ES-I3 (cell line): ENCODE data around the gene CRB3.

Experiments used
- H3K36me3 ChIP-seq: 2 replicates; pipeline ENCODE4 v1.6.1; 2013; ENCODE audit warnings: mild to moderate bottlenecking, low read length, control low read depth, moderate library complexity; ENCODE audit not compliant: insufficient read depth
- H3K4me1 ChIP-seq: 2 replicates; pipeline ENCODE4 v1.6.1; 2013; ENCODE audit warnings: mild to moderate bottlenecking, control low read depth, low read length; ENCODE audit not compliant: insufficient read depth
- H3K9ac ChIP-seq: 2 replicates; pipeline ENCODE4 v1.6.1; 2013; ENCODE audit warnings: low read depth, mild to moderate bottlenecking, low read length, moderate library complexity
- H3K9me3 ChIP-seq: 2 replicates; pipeline ENCODE4 v1.6.1; 2013; ENCODE audit warnings: mild to moderate bottlenecking, low read length, moderate library complexity; ENCODE audit not compliant: control insufficient read depth, insufficient read depth

CRB3 gene

DNA sequence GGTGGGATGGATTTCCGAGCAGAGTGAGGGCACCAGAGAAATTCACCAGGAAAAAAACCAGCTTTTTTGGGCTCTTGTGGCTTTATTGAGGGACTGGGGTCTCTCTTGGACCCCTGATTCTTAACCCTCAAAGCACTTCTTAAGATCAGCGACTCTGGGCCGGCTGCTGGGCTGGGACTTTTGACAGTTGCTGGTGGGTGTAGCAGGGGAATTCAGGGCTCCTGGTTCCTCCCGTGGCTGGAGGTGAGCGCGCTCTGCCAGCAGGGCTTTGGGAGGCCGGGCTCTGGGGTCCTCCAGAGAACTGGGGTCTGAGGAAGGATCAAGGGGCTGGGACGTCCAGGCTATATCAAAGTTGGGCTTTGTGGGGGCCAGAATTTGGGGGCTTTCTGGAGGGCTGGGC is 3.3 kb downstream of the CRB3 start:
- no peaks in the 10 kb centered on the region for H3K36me3 ChIP-seq
- no peak overlapping the region for H3K9ac ChIP-seq
- H3K4me1 ChIP-seq, result peaks cover 5% of the 10 kb centered on the region; the same call in 1 of the 2 replicates
- H3K9me3 ChIP-seq, result no peaks in the 10 kb centered on the region

- Histone ChIP-seq H3K36me3 (no peaks in the 10 kb centered on the region), H3K9ac (no peak overlapping the region), H3K9me3 (no peaks in the 10 kb centered on the region), H3K4me1 (peaks cover 3% of the 10 kb centered on the region; the same call in 1 of the 2 replicates)
Measured at GRCh38 chr19:6470173-6470572, 6.1 kb downstream of the CRB3 start.

DNA sequence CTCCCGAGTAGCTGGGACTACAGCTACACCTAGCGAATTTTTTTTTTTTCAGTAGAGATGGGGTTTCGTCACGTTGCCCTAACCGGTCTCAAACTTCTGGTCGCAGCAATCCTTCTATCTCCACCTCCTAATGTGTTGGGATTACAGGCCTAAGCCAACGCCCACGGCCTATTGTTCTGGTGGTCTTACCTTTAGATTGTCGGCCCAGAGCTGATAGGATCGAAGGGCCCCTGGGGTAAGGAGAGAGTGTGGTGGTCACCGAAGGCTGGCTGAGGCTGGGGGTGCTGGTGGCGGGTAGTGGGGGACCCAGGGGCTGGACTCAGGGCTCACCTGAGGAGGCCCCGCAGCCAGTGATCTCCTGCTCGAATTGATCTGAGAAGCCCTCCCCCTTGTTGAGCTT is 7.0 kb downstream of the CRB3 start:
- no peaks in the 10 kb centered on the region for H3K9me3 ChIP-seq
- no peaks in the 10 kb centered on the region; the same call in 1 of the 2 replicates for H3K4me1 ChIP-seq
- no peaks in the 10 kb centered on the region for H3K36me3 ChIP-seq
- no peak overlapping the region for H3K9ac ChIP-seq

DNA sequence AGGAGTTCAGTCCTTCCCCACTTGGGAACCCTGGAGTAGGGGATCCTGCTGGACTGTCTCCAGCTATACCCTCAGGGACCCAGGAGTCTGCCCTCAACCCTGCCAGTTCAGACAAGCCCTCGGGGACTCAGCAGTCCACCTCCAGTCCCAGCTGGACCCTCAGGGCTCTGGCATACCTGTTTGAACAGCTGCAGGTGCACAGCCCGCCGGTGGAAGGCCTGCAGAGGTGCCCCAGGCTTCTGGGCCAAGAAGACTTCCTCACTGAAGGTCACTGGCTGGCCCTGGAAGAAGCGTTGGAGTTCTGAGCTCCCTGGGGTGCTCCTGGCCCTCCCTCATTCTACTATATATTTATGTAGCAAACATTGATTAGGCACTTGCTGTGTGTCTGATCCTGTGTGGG is 8.6 kb downstream of the CRB3 start:
- Histone ChIP-seq H3K9ac (no peak overlapping the region), H3K36me3 (no peaks in the 10 kb centered on the region), H3K4me1 (no peaks in the 10 kb centered on the region; the same call in 1 of the 2 replicates), H3K9me3 (no peaks in the 10 kb centered on the region)

DNA sequence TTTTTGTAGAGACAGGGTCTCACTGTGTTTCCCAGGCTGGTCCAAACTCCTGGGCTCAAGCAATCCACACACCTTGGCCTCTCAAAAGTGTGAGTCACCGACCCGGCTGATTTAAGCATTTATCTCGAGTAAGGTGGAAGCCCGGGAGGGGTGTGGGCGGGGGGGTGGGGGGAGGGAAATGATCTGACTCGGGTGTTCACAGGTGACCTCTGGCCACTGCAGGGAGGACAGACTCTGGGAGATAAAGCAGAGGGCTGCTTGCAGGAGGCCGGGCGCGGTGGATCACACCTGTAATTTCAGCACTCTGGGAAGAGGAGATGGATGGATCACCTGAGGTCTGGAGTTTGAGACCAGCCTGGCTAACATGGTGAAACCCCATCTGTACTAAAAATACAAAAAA is 9.6 kb downstream of the CRB3 start:
- Histone ChIP-seq H3K9ac (no peak overlapping the region), H3K9me3 (no peaks in the 10 kb centered on the region), H3K4me1 (no peaks in the 10 kb centered on the region; the same call in 1 of the 2 replicates), H3K36me3 (no peaks in the 10 kb centered on the region)

GRCh38 chr19:6475321-6476108 is 11.4 kb downstream of the CRB3 start:
- Histone ChIP-seq H3K4me1 (no peaks in the 10 kb centered on the region; the same call in 1 of the 2 replicates), H3K9ac (peak overlapping the region; percentile 64; the same call in 1 of the 2 replicates), H3K9me3 (no peaks in the 10 kb centered on the region), H3K36me3 (no peaks in the 10 kb centered on the region)

DNA sequence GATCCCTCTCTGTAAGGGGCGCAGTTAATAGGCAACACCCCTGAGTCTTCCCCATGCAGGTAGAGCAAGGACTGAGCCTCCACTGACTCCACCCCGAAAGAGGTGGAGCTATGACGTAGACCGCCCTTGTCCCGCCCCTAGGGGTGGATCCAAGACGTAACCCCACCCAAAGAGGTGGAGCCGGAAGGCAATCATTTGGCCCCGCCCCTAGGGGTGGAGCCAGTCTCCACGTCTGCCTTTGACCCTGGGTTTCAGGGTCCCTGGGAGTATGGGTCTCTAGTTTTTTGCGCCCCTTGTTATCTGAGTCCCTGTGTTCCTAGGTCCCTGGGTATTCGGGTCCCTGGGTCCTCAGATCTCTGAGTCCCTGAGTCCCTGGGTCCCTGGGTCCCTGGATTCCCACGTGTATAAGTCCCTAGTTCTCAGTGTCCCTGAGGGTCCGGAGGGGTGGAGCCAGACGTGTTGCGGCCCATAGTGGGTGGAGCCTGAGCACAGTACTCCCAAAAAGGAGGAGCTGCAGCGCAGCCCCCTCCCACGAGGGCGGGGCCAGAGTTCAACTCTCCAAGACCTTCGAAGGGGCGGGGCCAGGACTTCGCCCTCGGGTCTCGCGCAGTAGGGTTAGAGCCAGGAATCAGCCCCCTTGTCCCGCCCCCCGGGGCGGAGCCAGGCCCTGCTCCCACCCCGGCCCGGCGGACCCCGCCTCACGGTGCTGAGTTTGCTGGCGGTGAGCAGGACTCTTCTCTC is 12.3 kb downstream of the CRB3 start:
- peak overlapping the region; percentile 64 for H3K9ac ChIP-seq
- H3K9me3 ChIP-seq, result no peaks in the 10 kb centered on the region
- H3K36me3 ChIP-seq, result no peaks in the 10 kb centered on the region
- H3K4me1 ChIP-seq, result peaks cover 3% of the 10 kb centered on the region; the same call in 1 of the 2 replicates

DNA sequence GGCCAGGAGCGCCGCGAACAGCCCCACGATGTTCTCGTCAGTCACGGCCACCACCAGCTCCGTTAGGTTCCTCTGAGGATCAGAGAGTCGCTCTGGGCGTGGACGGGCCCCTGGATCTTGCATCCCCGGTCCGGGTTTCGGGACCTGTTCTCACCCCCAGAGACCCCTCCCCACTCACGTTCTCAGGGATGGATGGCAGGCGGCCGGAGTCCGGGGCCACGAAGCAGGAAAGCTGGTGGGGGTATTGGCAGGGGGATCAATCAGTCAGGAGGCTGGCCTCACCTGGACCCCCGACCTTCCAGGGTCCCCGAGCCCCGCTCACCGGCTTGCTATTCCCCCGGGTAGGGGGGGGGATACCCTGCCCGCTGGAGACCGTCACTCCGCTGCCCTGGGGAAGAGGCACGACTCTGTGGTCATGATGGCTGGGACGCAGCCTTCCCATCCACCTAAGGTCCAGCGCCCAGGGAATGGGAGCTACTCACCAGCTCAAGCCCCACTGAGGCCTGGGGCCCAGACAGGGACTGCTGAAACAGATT is 12.9 kb downstream of the CRB3 start:
- peaks cover 8% of the 10 kb centered on the region; the same call in 1 of the 2 replicates for H3K4me1 ChIP-seq
- H3K9ac ChIP-seq, result peak overlapping the region; percentile 64; the same call in 1 of the 2 replicates
- no peaks in the 10 kb centered on the region for H3K9me3 ChIP-seq
- H3K36me3 ChIP-seq, result no peaks in the 10 kb centered on the region

DNA sequence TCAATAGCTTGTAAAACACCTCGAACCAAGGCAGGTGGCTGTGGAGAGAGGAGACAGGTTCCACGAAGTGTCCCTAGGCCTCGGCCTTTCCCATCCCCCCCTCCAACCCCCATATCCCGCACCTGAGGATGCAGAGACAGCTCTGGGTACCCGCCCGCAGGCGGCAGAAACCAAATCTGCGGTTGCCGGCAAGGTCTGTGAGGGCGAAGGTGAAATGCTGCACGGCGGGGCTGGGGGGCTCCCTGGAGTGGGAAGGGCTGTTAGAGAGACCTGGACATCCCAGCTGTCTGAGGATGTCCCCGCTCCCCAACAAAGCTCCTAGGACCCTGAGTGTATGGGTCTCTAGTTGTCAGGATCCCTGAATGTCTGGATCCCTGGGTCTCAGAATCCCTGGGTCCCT is 14.7 kb downstream of the CRB3 start:
- Histone ChIP-seq H3K9ac (no peak overlapping the region), H3K4me1 (peaks cover 8% of the 10 kb centered on the region; the same call in 1 of the 2 replicates), H3K36me3 (no peaks in the 10 kb centered on the region), H3K9me3 (no peaks in the 10 kb centered on the region)

- Histone ChIP-seq H3K9ac (no peak overlapping the region), H3K9me3 (no peaks in the 10 kb centered on the region), H3K4me1 (peaks cover 8% of the 10 kb centered on the region; the same call in 1 of the 2 replicates), H3K36me3 (no peaks in the 10 kb centered on the region)
Measured at GRCh38 chr19:6479836-6480398, 15.8 kb downstream of the CRB3 start.

GRCh38 chr19:6480848-6481415 is 16.9 kb downstream of the CRB3 start:
- Histone ChIP-seq H3K9ac (no peak overlapping the region), H3K4me1 (peaks cover 8% of the 10 kb centered on the region; the same call in 1 of the 2 replicates), H3K9me3 (no peaks in the 10 kb centered on the region), H3K36me3 (no peaks in the 10 kb centered on the region)

DNA sequence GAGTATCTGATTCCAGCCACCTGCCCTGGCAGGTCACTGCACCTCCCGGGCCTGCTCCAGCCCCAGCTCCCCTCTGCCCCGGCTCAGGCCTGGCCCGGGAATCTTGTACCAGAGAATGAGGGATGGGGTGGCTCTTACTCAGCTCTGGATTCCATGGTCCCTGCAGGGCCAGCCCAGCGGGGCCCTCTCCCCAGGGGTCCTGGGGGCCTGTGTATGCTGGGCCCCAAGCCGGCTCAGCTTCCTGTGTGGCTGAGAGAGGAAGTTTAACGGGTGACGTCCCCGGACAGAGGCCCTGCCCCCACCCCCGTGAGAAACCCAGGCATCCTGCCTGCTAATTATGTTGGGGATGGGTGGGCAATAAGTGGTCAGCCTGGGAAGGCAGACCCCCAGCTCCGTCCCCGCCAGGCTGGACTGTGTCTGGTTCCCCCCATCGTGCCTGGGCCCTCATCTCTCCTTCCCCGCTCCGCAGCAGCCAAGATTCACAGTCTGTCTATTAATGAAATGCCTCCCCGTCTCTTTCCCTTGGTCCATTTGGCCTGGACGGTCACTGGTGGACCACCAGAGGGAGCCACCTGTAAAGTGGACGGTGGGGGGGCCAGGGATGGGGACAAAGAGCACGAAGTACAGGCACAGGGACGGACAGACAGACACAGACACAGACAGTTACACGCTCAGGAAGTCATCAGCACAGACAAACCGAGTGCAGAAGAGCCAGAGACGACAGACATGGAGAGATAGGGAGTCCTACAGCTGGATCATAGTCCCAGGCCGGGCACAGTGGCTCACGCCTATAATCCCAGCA is 17.7 kb downstream of the CRB3 start, which contains the start of gene DENND1C:
DENND1C (minus strand) TSS at position 247 of the 802 bp plus-strand sequence; CDS start at position 155, 92 bp downstream.
- no peaks in the 10 kb centered on the region for H3K9me3 ChIP-seq
- H3K9ac ChIP-seq, result no peak within 1 kb of the TSS
- H3K36me3 ChIP-seq, result no peaks in the 10 kb centered on the region
- peaks cover 8% of the 10 kb centered on the region; the same call in 1 of the 2 replicates for H3K4me1 ChIP-seq

DNA sequence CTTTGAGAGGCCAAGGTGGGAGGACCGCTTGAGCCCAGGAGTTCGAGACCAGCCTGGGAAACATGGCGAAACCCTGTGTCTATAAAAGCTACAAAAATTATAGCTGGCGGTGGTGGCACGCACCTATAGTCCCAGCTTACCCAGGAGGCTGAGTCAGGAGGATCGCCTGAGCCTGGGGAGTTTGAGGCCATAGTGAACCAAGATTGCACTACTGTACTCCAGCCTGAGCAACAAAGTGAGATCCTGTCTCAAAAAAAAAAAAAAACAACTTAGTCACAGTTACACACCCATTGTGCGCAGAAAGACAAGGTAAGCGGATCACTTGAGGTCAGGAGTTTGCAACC is 18.2 kb downstream of the CRB3 start:
- no peak overlapping the region for H3K9ac ChIP-seq
- no peaks in the 10 kb centered on the region for H3K9me3 ChIP-seq
- peaks cover 8% of the 10 kb centered on the region; the same call in 1 of the 2 replicates for H3K4me1 ChIP-seq
- no peaks in the 10 kb centered on the region for H3K36me3 ChIP-seq
